Pons (tissue), 1 donor: ENCODE measurements around the gene IRF2BP2.

Source experiments
- DNase-seq: peaks from one replicate; pipeline ENCODE4 v3.0.0-alpha.2; 2016; ENCODE audit warnings: low spot score

The IRF2BP2 gene

GRCh38 chr1:234556245-234556943 is 53.6 kb downstream of the IRF2BP2 start:
- DNase-seq = no peak

- DNase-seq = no peak
Observed at GRCh38 chr1:234555390-234556024, 54.5 kb downstream of the IRF2BP2 start.

DNA sequence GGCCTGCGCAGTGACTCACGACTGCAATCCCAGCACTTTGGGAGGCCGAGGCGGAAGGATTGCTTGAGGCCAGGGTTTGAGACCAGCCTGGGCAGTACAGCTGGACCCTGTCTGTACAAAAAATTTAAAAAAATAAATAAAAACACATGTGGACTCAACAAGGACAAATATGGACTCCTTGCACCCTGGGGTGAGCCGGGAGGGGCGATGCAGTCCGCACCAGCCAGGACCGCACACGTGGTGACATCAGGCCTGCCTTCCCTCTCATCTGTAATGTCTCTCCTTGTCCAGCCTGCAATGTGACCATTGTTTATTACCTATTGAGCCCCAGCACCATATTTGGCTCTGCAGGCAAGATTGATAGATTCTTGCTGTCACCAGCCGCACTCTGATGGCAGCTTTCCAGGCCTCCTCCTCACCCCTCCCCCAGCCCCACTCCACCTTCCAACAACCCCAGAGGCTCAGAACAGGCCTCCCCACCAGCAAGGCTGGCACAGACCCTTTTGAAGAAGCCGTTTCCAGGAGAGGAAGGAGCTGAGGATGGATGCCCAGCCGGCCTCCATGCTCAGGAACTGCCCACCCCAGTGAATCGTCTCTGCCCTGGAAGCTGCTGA is 55.2 kb downstream of the IRF2BP2 start:
- no peak for DNase-seq
